Measurements from ENCODE around the gene CGN. TPM values are rescaled to one million over a fixed set of nuclear protein-coding genes. Genes with fewer than 3 reads are reported as not detected.

CGN gene
- total RNA-seq, 1 donor from 2014 or later = 13.0 TPM

GRCh38 chr1:151539321-151540020, 28.3 kb downstream of the CGN start:
- Histone ChIP-seq H3K9me3 (no peaks in the 10 kb centered on the region), H3K27me3 (no peaks in the 10 kb centered on the region), H3K27ac (peak overlapping the region; percentile 70), H3K36me3 (no peaks in the 10 kb centered on the region), H3K4me1 (peaks cover 38% of the 10 kb centered on the region), H3K4me3 (peak overlapping the region; percentile 61 to 68)
- TF ChIP-seq CTCF (IDR thresholded peaks at IDR 0.05) (no peak), POLR2AphosphoS5 (IDR thresholded peaks at IDR 0.05; ENCODE audit: insufficient read depth in 1 of 2, low read depth in 1 of 2) (peak in 1 of 2 donors; percentile 8), POLR2A (IDR thresholded peaks at IDR 0.05) (no peak)
- DNase-seq (ENCODE audit: extremely low spot score in 2 of 2) = peak in 1 of 2 donors; percentile 92
- intact Hi-C loops (cut with DNase I) = loop anchor here (10.0 kb wide), 2 partner anchors 195 to 895 kb away; no protein-coding TSS in a partner anchor

GRCh38 chr1:151540021-151540981, 29.1 kb downstream of the CGN start, which contains the start of gene TUFT1:
Gene TUFT1 (plus strand): TSS chr1:151540309. CDS start chr1:151540367, 58 bp downstream.
- intact Hi-C loops (cut with DNase I) = loop anchor here (10.0 kb wide), 1 partner anchor 896 kb away; no protein-coding TSS in a partner anchor

GRCh38 chr1:151540982-151541377, 29.8 kb downstream of the CGN start:
- DNase-seq (ENCODE audit: extremely low spot score in 2 of 2) = no peak
- Histone ChIP-seq H3K36me3 (no peaks in the 10 kb centered on the region), H3K9me3 (no peaks in the 10 kb centered on the region), H3K27me3 (no peaks in the 10 kb centered on the region), H3K4me3 (peak overlapping the region; percentile 61 to 68), H3K27ac (peak overlapping the region; percentile 70), H3K4me1 (peaks cover 38% of the 10 kb centered on the region)
- TF ChIP-seq POLR2A (IDR thresholded peaks at IDR 0.05) (no peak), CTCF (IDR thresholded peaks at IDR 0.05) (no peak), POLR2AphosphoS5 (IDR thresholded peaks at IDR 0.05; ENCODE audit: insufficient read depth in 1 of 2, low read depth in 1 of 2) (no peak)
- intact Hi-C loops (cut with DNase I) = loop anchor here (10.0 kb wide), 1 partner anchor 896 kb away; no protein-coding TSS in a partner anchor

More at GRCh38 chr1:151540021-151540981, 29.1 kb downstream of the CGN start, which contains the start of gene TUFT1:
- H3K36me3 ChIP-seq = no peaks in the 10 kb centered on the region
- peak within 1 kb of the TSS; percentile 61 to 68 for H3K4me3 ChIP-seq
- H3K9me3 ChIP-seq = no peaks in the 10 kb centered on the region
- peak within 1 kb of the TSS; percentile 70 for H3K27ac ChIP-seq
- no peaks in the 10 kb centered on the region for H3K27me3 ChIP-seq
- H3K4me1 ChIP-seq = peaks cover 38% of the 10 kb centered on the region
- DNase-seq (ENCODE audit: extremely low spot score in 2 of 2) = peak in 1 of 2 donors; percentile 94
- TF ChIP-seq CTCF (IDR thresholded peaks at IDR 0.05) = no peak
- TF ChIP-seq POLR2AphosphoS5 (IDR thresholded peaks at IDR 0.05; ENCODE audit: insufficient read depth in 1 of 2, low read depth in 1 of 2) = peak; percentile 26 to 94
- peak; percentile 18 to 77 for TF ChIP-seq POLR2A (IDR thresholded peaks at IDR 0.05)

GRCh38 chr1:151541752-151542151, 30.6 kb downstream of the CGN start:
- no peaks in the 10 kb centered on the region for H3K9me3 ChIP-seq
- TF ChIP-seq POLR2A (IDR thresholded peaks at IDR 0.05) (no peak), CTCF (IDR thresholded peaks at IDR 0.05) (no peak), POLR2AphosphoS5 (IDR thresholded peaks at IDR 0.05; ENCODE audit: insufficient read depth in 1 of 2, low read depth in 1 of 2) (no peak)
- DNase-seq (ENCODE audit: extremely low spot score in 2 of 2) = no peak
- H3K4me3 ChIP-seq = peak overlapping the region in 1 of 2 donors; percentile 61
- peak overlapping the region; percentile 60 for H3K27ac ChIP-seq
- no peaks in the 10 kb centered on the region for H3K36me3 ChIP-seq
- no peaks in the 10 kb centered on the region for H3K27me3 ChIP-seq
- peaks cover 38% of the 10 kb centered on the region for H3K4me1 ChIP-seq
- intact Hi-C loops (cut with DNase I) = loop anchor here (10.0 kb wide), 1 partner anchor 897 kb away; no protein-coding TSS in a partner anchor

Data from vagina (tissue), 2 donors.